ENCODE measurements around the gene FRMD1.

DNA sequence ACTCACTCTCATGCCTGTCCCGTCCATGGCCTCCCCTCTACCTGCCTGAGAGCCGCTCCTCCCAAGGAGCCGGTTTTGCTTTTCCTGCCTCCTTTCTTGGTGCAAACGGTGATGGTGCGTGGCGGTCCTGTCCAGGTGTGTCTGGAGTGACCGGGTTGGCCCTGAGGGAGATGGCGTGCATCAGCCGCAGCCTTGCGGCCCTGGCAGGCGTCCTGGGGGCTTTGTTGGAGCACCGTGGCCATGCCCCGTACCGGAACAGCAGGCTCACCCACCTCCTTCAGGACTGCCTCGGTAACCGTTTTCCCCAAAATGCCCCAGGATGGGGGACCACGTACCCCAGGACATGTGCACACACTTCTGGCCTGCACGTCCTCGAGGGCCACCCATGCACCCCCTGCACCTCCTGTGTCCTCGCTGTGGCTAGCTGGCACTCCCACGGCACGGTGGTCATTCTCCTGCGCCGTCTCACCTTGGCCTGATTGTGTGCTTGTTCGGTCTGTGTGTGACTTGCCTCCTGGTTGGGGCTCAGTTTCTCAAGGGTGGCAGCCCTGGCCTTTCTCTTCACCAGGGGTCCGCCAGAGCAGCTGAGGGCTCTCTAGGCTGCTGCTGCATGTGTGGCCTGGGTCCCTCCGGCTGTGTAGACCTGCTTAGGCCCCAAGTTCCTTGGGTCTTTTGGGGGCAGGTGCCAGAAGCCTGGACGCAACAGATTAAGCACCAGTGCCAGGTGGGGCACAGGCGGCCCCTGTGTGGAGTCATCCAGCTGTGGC lies 36.4 kb downstream of the FRMD1 start:
- TF ChIP-seq EZH2 (IDR thresholded peaks at IDR 0.05) (no peak), POLR2AphosphoS5 (IDR thresholded peaks at IDR 0.05; ENCODE audit: borderline replicate concordance, low read depth, low read length) (no peak)
